OCI-LY7 (cell line): ENCODE results near the gene ANKRD13C.
"Not testable (repeated sequence)": the region's sequence is repeated elsewhere in the genome, so short reads cannot be mapped to it uniquely, and the experiment has no call there.

Source experiments
- CTCF ChIP-seq: fragments of 200-600 bp; sonication (generic); conservative IDR thresholded peaks from 2 replicates; pipeline ENCODE4 v1.5.1; 2014; ENCODE audit warnings: mild to moderate bottlenecking, antibody characterized with exemption, low read length, moderate library complexity, mixed read lengths
- EZH2phosphoT487 ChIP-seq: fragments of 200-600 bp; sonication (generic); IDR thresholded peaks from 2 replicates; pipeline ENCODE4 v1.6.1; 2018; ENCODE audit warnings: low read depth, borderline replicate concordance, mild to moderate bottlenecking, mixed run types, antibody characterized with exemption, low read length, moderate library complexity, mixed read lengths

GRCh38 chr1:70366997-70367396, 12.5 kb upstream of the ANKRD13C start:
- not testable (repeated sequence) for TF ChIP-seq CTCF, EZH2phosphoT487
